Keratinocyte (primary cell): ENCODE measurements around the gene BNC2.

Source experiments
- CTCF ChIP-seq, 3 experiments: IDR thresholded peaks in 1 of 3; conservative IDR thresholded peaks in 1 of 3; optimal IDR thresholded peaks in 1 of 3; 2 replicates in 2 of 3; 3 replicates in 1 of 3; pipeline versions ENCODE3 to v1.5.1; 2011; ENCODE audit warnings: low read length in 3 of 3, mild to moderate bottlenecking in 3 of 3, moderate library complexity in 2 of 3, control low read depth in 1 of 3, inconsistent platforms in 1 of 3; ENCODE audit not compliant: insufficient read depth in 2 of 3; ENCODE audit errors: extremely low read depth in 1 of 3
- EZH2 ChIP-seq: IDR thresholded peaks from one replicate; pipeline ENCODE4 v1.6.1; 2012; ENCODE audit warnings: inconsistent platforms, mild to moderate bottlenecking, low read length, moderate library complexity

GRCh38 chr9:16701347-16701746, 169.1 kb downstream of the BNC2 start:
- TF ChIP-seq EZH2 (no peak), CTCF (optimal IDR thresholded peaks at IDR 0.05 in 1 of 3, IDR thresholded peaks at IDR 0.05 in 1 of 3, conservative IDR thresholded peaks at IDR 0.05 in 1 of 3; ENCODE audit: extremely low read depth in 1 of 3, insufficient read depth in 2 of 3, low read length in 3 of 3) (no peak)
